H9 (cell line): ENCODE measurements around the gene GPR21. TPM values are rescaled to one million over a fixed set of nuclear protein-coding genes. Genes with fewer than 3 reads are reported as not detected.

ENCODE experiments used
- DNase-seq: peaks from one replicate; pipeline ENCODE4 v3.0.0-alpha.2; 2017
- H2AFZ ChIP-seq: one replicate; pipeline ENCODE4 v1.6.1; 2013; ENCODE audit warnings: mild to moderate bottlenecking, low read length, control low read depth, moderate library complexity
- H2AK5ac ChIP-seq: 2 replicates; pipeline ENCODE4 v1.6.1; 2013; ENCODE audit warnings: low read length, control low read depth, mixed read lengths; ENCODE audit not compliant: insufficient read length
- H2BK120ac ChIP-seq: one replicate; pipeline ENCODE4 v1.6.1; 2013; ENCODE audit warnings: low read depth, mild to moderate bottlenecking, low read length, control low read depth, inconsistent platforms; ENCODE audit not compliant: poor library complexity, severe bottlenecking
- H2BK12ac ChIP-seq: 2 replicates; pipeline ENCODE4 v1.6.1; 2013; ENCODE audit warnings: low read length, control low read depth, mixed read lengths, low read depth; ENCODE audit not compliant: insufficient read length
- H2BK15ac ChIP-seq: 2 replicates; pipeline ENCODE4 v1.6.1; 2013; ENCODE audit warnings: low read depth, low read length, control low read depth
- H2BK20ac ChIP-seq: one replicate; pipeline ENCODE4 v1.6.1; 2013; ENCODE audit warnings: low read depth, mild to moderate bottlenecking, low read length, control low read depth, inconsistent platforms; ENCODE audit not compliant: poor library complexity, severe bottlenecking
- H2BK5ac ChIP-seq: 2 replicates; pipeline ENCODE4 v1.6.1; 2013; ENCODE audit warnings: low read length, control low read depth, mixed read lengths; ENCODE audit not compliant: insufficient read length
- H3K14ac ChIP-seq: 2 replicates; pipeline ENCODE4 v1.6.1; 2013; ENCODE audit warnings: low read length, control low read depth; ENCODE audit not compliant: insufficient read depth
- H3K18ac ChIP-seq: 2 replicates; pipeline ENCODE4 v1.6.1; 2013; ENCODE audit warnings: low read depth, mild to moderate bottlenecking, mixed read lengths, low read length, control low read depth; ENCODE audit not compliant: insufficient read length
- H3K23ac ChIP-seq: 2 replicates; pipeline ENCODE4 v1.6.1; 2013; ENCODE audit warnings: low read length, control low read depth, mixed read lengths, low read depth; ENCODE audit not compliant: insufficient read length
- H3K23me2 ChIP-seq: 2 replicates; pipeline ENCODE4 v1.6.1; 2013; ENCODE audit warnings: low read depth, mild to moderate bottlenecking, mixed read lengths, low read length, control low read depth; ENCODE audit not compliant: insufficient read length, poor library complexity, severe bottlenecking
- H3K27ac ChIP-seq: 2 replicates; pipeline ENCODE4 v1.5.1; 2013; ENCODE audit warnings: low read length, control low read depth, mixed read lengths, low read depth; ENCODE audit not compliant: insufficient read length
- H3K27me3 ChIP-seq: 2 replicates; pipeline ENCODE4 v1.6.1; 2013; ENCODE audit warnings: low read length, control low read depth, inconsistent platforms; ENCODE audit not compliant: insufficient read depth
- H3K4ac ChIP-seq: 2 replicates; pipeline ENCODE4 v1.6.1; 2013; ENCODE audit warnings: low read depth, mild to moderate bottlenecking, control low read depth, inconsistent platforms, low read length, moderate library complexity
- H3K4me1 ChIP-seq: 2 replicates; pipeline ENCODE4 v1.6.1; 2013; ENCODE audit warnings: low read length, control low read depth, inconsistent platforms; ENCODE audit not compliant: insufficient read depth
- H3K4me2 ChIP-seq: 2 replicates; pipeline ENCODE4 v1.6.1; 2013; ENCODE audit warnings: low read length, control low read depth, mixed read lengths; ENCODE audit not compliant: insufficient read length, insufficient read depth
- H3K56ac ChIP-seq: 2 replicates; pipeline ENCODE4 v1.6.1; 2013; ENCODE audit warnings: low read depth, mild to moderate bottlenecking, mixed read lengths, low read length, control low read depth; ENCODE audit not compliant: insufficient read length
- H3K79me1 ChIP-seq: 2 replicates; pipeline ENCODE4 v1.6.1; 2013; ENCODE audit warnings: low read depth, mild to moderate bottlenecking, moderate library complexity, low read length, control low read depth, inconsistent platforms; ENCODE audit not compliant: insufficient read depth, poor library complexity, severe bottlenecking
- H3K79me2 ChIP-seq: 2 replicates; pipeline ENCODE4 v1.6.1; 2013; ENCODE audit warnings: low read length, control low read depth, inconsistent platforms; ENCODE audit not compliant: insufficient read depth
- H3K9ac ChIP-seq: 2 replicates; pipeline ENCODE4 v1.6.1; 2013; ENCODE audit warnings: low read length, control low read depth, mixed read lengths; ENCODE audit not compliant: insufficient read length; ENCODE audit errors: extremely low read depth
- H3K9me3 ChIP-seq: one replicate; pipeline ENCODE4 v1.6.1; 2013; ENCODE audit warnings: low read depth, low read length, inconsistent platforms; ENCODE audit not compliant: control insufficient read depth
- H3T11ph ChIP-seq: one replicate; pipeline ENCODE4 v1.6.1; 2013; ENCODE audit warnings: mild to moderate bottlenecking, low read length, control low read depth, inconsistent platforms
- H4K20me1 ChIP-seq: one replicate; pipeline ENCODE4 v1.6.1; 2013; ENCODE audit not compliant: control insufficient read depth, insufficient read length, insufficient read depth
- H4K5ac ChIP-seq: 2 replicates; pipeline ENCODE4 v1.6.1; 2013; ENCODE audit warnings: low read depth, mild to moderate bottlenecking, mixed read lengths, low read length, control low read depth; ENCODE audit not compliant: insufficient read length
- H4K8ac ChIP-seq: replicated peaks from 2 replicates; pipeline ENCODE4 v1.6.1; 2013; ENCODE audit warnings: low read length, control low read depth, mixed read lengths, low read depth; ENCODE audit not compliant: insufficient read length
- H4K91ac ChIP-seq: 2 replicates; pipeline ENCODE4 v1.6.1; 2013; ENCODE audit warnings: low read depth, mild to moderate bottlenecking, moderate library complexity, mixed read lengths, low read length, control low read depth; ENCODE audit not compliant: insufficient read length
- H3K27ac Mint-ChIP-seq, 3 experiments: 2 replicates in 2 of 3; 3 replicates in 1 of 3; pipeline ENCODE4 v1.8.0; 2020 to 2021; ENCODE audit warnings: mixed read lengths in 3 of 3, mild to moderate bottlenecking in 1 of 3, moderate library complexity in 1 of 3
- H3K27me3 Mint-ChIP-seq: 2 replicates; pipeline ENCODE4 v1.8.0; 2021; ENCODE audit warnings: low read depth, mild to moderate bottlenecking, moderate library complexity, mixed read lengths
- H3K36me3 Mint-ChIP-seq, 3 experiments: 2 replicates in 2 of 3; 3 replicates in 1 of 3; pipeline ENCODE4 v1.8.0; 2020 to 2021; ENCODE audit warnings: low read depth in 3 of 3, mixed read lengths in 3 of 3; ENCODE audit not compliant: insufficient read depth in 1 of 3
- H3K4me1 Mint-ChIP-seq, 2 experiments: 2 replicates each; pipeline ENCODE4 v1.8.0; 2020; ENCODE audit warnings: mixed read lengths in 2 of 2
- H3K4me3 Mint-ChIP-seq, 2 experiments: 2 replicates in 1 of 2; 3 replicates in 1 of 2; pipeline ENCODE4 v1.8.0; 2020 to 2021; ENCODE audit warnings: mild to moderate bottlenecking in 2 of 2, mixed read lengths in 2 of 2, moderate library complexity in 1 of 2
- H3K9me3 Mint-ChIP-seq, 2 experiments: 2 replicates in 1 of 2; 3 replicates in 1 of 2; pipeline ENCODE4 v1.8.0; 2020; ENCODE audit warnings: mild to moderate bottlenecking in 2 of 2, mixed read lengths in 2 of 2, moderate library complexity in 1 of 2
- CTCF ChIP-seq: fragments of 200-600 bp; sonication (generic); conservative IDR thresholded peaks from 3 replicates; pipeline ENCODE4 v1.8.0; 2021; ENCODE audit warnings: antibody characterized with exemption, mild to moderate bottlenecking
- WGBS: extraction: QIAGEN DNeasy Blood & Tissue Kit; methylation state at CpG from one replicate; pipeline ENCODE4 v1.1.7; 2013; ENCODE audit warnings: missing lambda C conversion rate, low lambda C conversion rate, mixed read lengths; ENCODE audit not compliant: insufficient read length; ENCODE audit errors: extremely low coverage; 5-methylcytosine and 5-hydroxymethylcytosine counted together
- total RNA-seq: library from RNA; stranded (reverse); gene quantifications from 2 replicates; pipeline ENCODE4 v1.2.1, GENCODE V29; 2021

The GPR21 gene
- total RNA-seq, 1 experiment from 2014 or later: 0.87 TPM

- Histone ChIP-seq H3K14ac (no peak overlapping the region), H2BK20ac (no peak overlapping the region), H3K23me2 (no peaks in the 10 kb centered on the region), H2BK5ac (no peak overlapping the region), H3K9me3 (no peaks in the 10 kb centered on the region), H3K18ac (no peak overlapping the region), H4K8ac (no peak overlapping the region), H2BK15ac (no peak overlapping the region), H3K4me1 (no peaks in the 10 kb centered on the region), H3K4ac (no peak overlapping the region), H3T11ph (no peak overlapping the region), H2BK12ac (no peak overlapping the region), H3K79me1 (no peaks in the 10 kb centered on the region), H3K27me3 (no peaks in the 10 kb centered on the region), H3K27ac (no peak overlapping the region), H3K23ac (no peak overlapping the region), H3K79me2 (no peaks in the 10 kb centered on the region), H4K91ac (no peak overlapping the region), H4K5ac (no peak overlapping the region), H4K20me1 (no peaks in the 10 kb centered on the region), H2BK120ac (no peak overlapping the region), H3K4me2 (no peak overlapping the region), H3K56ac (no peak overlapping the region), H3K9ac (no peak overlapping the region), H2AFZ (no peak overlapping the region), H2AK5ac (no peak overlapping the region)
- Mint-ChIP-seq H3K9me3 (no peaks in the 10 kb centered on the region), H3K27me3 (no peaks in the 10 kb centered on the region), H3K27ac (no peak overlapping the region; a peak in 1 of 7 replicates), H3K4me3 (no peak overlapping the region), H3K36me3 (peaks cover 6 to 36% (median 33%) of the 10 kb centered on the region in 3 experiments; a peak in 6 of 7 replicates), H3K4me1 (peaks cover 15 to 21% of the 10 kb centered on the region in 2 experiments)
- no CpG with 5 or more reads among the region's 2 CpGs for WGBS
- DNase-seq: no peak
- TF ChIP-seq CTCF: no peak
Measured at GRCh38 chr9:123003466-123003865, 30.0 kb upstream of the GPR21 start.
